Stimulated activated CD8-positive, alpha-beta memory T cell treated with anti-CD3 and anti-CD28 coated beads, Interleukin-4, amount 100 ng/mL, for 48 hours (primary cell): Measurements from ENCODE around the gene BTG1.

ENCODE experiments used
- DNase-seq: peaks from one replicate; pipeline ENCODE4 v3.0.0-alpha.2; 2020

Gene BTG1

DNA sequence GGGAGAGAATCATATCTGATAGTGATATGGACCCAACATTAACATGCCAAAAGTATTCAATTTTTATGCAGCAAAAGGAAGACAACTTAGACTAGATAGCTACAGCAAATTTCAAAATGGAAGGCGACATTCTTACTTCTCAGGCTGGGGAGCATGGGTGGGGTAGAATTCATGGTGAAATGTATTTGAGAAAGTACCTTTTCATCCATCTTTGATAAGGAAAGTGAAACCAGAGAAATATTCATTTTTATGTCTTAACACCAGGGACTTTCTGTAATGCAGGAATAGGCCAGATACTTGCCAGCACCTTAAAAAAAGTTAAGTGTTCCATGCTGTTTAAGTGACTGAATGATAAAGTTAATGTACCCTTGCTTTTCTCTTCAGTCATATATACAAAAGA is 13.4 kb downstream of the BTG1 start:
- no peak for DNase-seq

DNA sequence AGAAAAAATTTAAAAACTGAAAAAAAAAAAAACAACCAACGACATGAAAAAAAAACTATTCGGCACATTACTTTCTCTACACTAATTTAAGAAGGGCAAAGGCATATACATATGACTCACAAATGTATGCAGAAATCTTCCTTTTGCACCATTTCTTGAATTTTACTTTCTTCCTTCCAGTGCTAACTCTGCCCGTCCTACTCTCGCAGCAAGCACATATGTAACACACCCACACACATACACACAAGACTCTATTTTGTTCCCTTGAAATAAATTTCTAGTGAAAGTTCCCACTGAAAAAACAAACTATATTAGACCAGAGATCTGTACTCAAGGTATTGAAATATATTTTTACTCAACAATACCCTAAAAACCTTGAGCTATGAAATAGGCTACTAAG is 14.6 kb downstream of the BTG1 start:
- no peak for DNase-seq

DNA sequence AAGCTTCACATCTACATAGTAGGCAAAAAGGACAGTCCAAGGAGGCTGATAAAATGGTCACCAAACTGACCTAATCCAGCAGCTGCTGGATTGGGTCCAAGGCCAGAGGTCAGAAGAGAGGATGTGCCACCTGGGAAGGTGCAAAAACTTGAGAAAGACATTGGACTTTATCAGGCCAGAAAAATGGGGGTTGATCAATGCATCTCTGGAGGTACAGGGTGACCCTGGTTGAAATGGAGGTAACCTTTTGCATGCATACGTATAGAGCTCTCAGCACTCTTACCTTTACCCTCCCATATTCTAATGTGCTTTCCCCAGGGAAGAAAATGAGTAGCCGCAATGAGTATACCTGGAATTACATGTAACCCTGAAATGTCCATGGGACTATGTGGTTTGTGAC is 16.0 kb downstream of the BTG1 start:
- no peak for DNase-seq

DNA sequence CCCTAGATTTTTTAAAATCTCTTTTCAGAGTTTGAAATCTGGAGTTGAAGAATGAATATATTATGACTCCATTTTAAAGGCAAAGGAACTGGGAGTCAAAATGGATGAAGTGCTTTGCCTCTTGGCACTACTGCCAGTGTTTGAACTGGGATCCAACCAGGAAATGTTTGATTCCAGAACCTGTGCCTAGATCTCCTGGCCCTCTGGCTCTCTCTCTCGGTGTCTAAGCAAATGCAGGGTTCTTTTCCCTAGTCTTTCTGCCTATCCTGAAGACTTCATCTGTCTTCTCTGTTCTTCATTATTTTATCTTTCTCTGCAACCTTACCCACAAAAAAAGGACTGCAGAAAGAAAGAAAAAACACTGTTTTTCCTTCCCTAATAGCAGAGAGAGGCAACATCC is 17.0 kb downstream of the BTG1 start:
- no peak for DNase-seq

DNA sequence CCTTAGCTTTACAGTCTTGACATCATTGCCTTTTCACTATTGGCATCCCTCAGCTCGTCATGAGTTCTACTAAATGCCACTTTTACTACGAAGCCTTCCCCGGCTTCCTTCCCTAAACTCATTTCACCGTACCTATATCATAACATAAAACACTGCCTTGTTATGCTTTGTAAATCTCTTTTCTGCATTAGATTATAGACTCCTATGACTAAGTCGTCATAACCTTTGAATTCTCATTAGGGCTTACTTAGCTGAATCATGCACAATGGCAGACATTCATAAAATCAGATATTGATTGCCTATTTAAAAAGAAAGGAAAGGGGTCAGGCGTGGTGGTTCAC is 21.0 kb downstream of the BTG1 start:
- no peak for DNase-seq

DNA sequence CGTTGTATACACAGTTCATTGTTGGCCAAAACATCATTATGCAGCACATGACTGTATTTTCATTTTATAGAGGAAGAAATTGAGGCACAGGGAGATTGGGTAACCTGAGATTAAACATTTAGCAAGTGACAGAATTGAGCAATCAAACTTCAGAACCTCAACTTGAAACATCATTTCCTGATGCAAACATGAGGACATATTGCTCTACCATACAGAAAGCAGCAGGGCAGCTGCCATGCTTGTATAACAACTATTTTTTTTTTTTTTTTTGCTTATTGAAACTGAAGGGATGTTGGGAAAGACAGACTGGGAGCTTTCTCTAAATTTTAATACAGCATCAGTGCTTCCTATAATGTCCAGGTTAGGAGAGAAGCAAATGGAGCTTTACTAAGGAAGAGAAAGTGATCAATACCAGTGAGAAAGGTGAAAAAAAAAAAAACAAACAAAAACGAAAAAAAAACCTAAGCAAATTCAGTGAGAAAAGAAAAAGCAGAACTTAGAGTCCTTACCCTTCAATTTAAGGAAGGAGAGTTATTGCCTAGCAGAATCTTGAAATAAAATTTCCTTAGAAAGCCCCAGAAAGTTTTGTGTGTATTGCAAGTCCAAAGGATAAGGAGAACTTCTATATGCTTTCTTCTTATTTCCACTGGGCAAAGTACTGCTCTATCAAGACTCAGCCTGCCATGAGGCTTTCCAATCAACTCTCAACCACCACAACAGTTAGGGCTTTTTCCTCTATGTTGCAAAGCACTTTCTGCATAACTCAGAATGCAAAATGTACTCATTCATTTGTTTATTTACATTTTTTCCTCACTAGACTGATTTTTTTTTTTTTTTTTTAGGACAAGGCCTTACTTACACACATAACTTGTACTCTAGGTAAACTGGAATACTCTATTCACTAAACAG is 21.6 kb downstream of the BTG1 start:
- DNase-seq = no peak

DNA sequence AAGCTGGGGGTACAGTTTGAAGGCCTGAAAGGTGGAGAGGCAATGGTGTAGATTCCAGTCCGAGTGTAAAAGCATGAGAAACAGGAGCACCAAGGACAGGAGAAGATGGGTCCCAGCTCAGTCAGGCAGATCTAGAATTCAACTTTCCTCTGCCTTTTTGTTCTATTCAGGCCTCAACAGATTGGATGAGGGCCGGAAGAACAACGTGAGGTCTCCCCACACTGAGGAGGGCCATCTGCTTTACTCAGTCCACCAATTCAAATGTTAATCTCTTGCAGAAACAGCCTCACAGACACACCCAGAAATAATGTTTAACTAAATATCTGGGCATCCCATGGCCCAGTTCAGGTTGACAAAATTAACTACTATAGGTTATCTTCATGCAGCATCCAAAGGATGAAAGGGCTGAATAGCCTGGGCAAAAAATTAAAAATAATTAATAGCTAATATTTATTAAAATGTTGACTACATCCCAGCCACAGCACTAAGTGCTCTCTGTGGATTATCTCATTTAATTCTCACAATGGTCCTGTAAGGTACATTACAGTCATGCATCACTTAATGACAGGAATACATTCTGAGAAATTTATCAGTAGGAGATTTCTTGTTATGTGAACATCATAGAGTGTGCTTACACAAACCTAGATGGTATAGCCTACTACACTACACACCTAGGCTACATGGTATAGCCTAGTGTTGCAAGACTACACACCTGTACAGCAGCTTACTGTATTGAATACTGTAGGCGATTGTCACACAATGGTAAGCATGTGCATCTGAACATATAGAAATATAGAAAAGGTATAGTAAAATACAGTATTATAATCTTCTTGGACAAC is 22.5 kb downstream of the BTG1 start:
- no peak for DNase-seq

DNA sequence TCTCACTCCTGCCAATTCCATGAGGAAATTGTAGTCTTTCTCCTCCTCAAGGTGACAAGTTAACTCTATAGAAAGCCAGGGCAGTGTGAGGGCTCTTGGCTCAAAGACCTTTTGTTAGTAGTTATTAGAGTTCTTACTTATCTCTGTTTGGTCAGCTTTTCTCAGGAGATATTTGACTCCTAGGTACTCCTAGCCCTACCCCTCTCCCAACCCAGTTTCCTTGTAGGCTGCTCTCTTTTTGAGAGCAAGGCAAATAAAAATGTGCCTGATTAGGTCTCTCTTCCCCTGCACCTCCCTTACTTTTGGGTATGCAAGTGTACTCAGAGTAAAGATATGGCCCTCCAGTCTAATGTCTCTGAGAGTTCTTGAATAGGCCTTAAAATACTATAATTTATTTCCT is 23.8 kb downstream of the BTG1 start:
- no peak for DNase-seq

DNA sequence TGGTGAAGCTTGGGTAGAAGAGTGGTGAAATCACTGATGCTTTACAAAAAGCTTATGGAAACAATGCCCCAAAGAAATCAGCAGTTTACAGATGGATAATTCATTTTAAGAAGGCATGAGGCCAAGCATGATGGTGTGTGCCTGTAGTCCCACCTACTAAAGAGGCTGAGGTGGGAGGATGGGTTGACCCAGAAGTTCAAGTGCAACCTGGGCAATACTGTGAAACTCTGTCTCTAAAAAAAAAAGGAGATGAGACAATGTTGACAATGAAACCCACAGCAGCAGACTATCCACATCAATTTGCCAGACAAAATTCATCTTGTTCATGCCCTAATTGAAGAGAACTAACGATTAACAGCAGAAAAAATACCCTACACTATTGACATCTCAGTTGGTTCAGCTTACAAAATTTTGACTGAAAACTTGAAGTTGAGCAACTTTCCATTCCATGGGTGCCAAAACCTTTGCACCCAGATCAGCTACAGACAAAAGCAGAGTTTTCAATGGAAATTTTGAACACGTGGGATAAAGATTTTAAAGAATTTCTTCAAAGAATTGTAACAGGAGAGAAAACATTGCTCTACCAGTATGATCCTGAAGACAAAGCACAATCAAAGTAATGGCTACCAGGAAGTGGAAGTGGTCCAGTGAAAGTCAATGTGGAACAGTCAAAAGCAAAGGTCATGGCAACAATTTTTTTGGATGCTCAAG is 26.7 kb downstream of the BTG1 start:
- DNase-seq = no peak

DNA sequence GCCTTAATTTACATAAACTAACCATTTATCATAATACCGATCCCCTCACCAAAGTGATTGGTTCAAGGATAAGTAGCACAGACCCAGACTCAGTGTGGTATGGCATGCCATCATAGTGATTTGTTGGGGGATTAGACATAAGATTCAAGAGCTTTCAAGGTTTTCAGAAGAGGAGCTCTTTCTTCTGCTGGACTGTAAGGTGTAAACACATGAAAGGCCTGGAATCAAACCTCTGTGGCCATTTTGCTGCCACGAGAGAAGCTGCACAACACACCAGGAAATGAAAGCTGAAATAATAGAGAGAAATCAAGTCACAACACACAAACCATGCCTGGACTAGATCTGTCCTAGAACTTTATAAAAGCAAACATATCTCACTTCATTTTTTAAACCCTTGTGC is 30.8 kb downstream of the BTG1 start:
- DNase-seq = no peak

DNA sequence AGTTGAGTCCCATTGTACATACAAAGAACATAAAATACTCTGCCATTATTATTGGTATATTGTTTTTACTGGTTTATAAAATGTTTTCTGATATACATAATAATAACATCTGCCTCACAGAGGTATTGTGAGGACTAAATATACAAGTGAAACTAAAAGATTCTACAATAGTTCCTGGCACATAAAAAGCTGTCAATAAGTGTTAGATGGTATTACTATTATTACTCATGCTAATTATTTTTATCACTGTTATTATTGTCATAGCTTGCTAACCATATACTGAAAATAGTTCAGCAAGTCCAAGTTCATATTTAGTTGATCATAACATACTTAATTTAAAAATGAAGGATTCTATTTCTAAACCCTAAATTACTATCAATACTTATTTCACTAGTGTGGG is 34.4 kb downstream of the BTG1 start:
- no peak for DNase-seq

DNA sequence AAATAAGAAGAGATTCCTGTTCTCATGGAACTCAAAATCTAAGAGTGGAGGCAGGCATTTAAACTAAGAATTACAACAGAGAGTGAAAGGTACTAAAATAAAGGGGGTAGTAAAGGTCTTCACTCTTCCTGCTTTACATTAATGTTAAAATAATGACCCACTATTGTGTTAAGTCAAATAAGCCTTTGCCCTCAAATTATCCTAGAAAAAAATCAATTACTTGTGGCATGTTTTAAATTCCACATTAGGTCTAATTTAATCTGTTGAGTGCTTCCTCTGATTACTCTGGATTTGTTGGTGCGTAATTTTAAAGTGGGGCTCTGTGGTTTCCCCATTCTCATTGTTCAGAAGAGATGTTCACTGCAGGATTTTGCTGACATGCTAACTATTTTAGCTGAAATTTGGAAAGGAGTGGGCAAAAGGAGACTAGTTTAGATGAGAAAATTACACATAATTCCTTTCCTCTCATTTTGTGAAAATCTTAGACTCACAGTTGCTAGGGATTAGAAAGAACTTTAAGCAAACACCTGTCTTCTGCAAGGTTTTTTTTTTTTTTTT is 35.5 kb downstream of the BTG1 start:
- DNase-seq = no peak

DNA sequence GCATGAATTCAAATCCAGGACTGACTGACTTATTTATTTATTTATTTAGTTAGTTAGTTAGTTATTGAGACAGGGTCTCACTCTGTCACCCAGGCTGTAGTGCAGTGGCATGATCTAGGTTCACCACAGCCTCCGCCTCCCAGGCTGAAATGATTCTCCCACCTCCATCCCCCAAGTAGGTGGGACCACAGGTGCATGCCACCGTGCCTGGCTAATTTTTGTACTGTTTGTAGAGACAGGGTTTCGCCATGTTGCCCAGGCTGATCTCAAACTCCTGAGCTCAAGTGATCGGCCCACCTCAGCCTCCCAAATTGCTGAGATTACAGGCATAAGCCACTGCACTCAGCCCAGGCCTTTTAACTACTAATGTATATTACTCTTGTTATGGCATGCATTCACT is 36.0 kb downstream of the BTG1 start:
- no peak for DNase-seq

DNA sequence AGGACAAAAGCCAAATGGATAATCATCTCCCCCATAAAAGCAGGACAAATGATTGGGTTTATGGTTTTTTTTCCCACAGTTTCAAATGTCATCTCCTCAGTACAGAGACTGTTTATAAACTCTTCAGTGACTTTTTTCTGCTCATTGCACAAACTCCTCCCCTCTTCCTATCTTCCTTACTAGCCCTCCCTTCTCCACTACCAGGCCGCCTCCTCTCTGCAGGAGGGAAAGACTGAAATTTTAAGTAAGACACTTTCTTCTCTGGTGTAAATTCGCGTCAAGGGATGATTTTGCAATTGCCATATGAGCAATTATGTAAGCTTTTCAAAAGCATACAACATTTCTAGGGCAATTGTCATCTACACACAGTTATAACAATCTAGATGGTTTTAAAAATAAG is 37.0 kb downstream of the BTG1 start:
- no peak for DNase-seq

DNA sequence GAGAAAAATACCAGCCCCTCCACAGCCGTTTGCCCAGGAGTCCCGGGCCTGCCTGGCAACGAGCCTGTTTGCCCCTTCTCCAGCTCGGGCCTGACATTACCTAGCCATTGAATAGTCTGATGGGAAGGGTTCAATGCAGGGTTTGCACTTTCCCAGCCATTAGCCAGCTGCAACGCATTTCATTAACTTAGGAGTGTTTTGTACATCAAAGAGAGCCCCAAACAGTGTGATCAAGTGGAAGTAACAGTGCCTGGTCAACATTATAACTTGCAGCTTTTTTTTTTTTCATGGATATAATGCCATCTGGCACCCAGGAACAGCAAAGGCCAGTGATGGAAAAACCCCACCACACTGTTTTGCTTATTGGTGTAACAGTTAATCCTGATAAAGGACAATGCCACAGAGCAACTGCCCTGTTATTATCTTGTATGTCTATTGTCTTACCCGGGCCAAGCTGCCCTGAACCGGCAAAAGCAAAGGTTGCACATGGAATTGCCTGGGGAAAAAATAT is 38.0 kb downstream of the BTG1 start:
- DNase-seq = no peak

DNA sequence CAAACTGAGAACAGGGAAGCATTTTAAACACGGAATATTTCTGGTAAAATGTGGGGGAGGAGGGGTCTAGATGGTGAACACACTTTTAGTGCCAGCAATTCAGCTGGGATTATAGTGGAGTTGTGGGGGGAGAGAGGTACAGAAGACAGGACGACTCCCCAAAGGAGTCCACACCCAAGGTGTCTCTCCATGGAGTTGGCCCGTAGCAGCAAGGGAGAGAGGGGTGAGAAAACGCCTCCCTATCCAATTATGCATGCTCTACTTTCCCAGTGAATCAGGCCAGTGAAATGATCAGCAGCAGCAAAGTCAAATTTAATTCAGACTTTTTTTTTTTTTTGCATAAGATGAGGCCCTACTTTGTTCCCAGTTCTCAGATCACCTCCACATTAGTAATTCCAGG is 38.6 kb downstream of the BTG1 start:
- no peak for DNase-seq

DNA sequence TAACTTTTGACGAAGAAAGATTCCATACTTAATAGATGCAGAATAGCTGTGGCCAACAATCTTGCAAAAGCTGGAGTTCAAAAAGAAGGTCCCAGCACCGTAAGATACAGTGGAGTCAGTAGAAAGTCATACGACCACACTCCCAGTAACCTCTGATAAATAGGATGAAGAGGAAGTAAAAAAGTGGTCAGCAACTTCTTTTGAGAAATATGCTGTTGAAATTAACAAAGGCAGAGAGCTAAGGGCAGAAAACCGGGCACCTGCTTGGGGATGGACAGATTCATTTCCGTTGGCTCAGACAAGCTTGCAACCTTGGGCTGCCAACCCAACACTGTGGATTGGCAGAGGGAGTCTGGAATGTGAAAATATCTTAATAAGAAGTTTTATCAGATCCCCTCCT is 40.0 kb downstream of the BTG1 start:
- DNase-seq = no peak

DNA sequence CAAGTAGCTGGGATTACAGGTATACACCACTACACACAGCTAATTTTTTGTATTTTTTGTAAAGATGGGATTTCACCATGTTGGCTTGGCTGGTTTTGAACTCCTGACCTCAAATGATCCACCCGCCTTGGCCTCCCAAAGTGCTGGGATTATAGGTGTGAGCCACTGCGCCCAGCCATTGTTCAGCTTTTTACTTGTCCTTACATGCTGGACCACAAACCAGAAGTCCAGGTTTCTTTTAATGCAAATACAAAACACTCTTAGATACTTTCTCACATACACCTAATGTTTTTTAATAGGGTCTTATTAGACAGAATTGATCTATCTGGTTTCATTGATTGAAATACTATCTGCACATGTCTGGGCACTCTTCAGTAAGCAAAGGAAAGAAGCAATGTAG is 40.5 kb downstream of the BTG1 start:
- DNase-seq = no peak

DNA sequence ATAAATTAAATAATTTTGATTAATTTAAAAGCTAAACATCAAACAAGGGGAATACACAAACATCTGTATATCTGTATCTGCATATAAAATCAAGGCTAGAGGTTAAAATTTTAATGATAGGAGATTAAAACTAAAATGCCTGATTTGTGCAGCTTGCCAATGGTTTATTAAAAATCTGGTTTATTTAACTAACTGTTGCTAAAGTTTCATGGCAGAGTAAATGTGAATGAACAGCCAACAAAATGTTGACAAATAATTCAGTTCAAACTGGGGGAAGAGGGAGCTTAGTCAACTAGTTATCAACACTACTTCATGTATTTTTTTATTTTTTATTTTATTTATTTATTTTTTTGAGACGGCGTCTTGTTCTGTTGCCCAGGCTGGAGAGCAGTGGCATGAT is 43.0 kb downstream of the BTG1 start:
- no peak for DNase-seq

DNA sequence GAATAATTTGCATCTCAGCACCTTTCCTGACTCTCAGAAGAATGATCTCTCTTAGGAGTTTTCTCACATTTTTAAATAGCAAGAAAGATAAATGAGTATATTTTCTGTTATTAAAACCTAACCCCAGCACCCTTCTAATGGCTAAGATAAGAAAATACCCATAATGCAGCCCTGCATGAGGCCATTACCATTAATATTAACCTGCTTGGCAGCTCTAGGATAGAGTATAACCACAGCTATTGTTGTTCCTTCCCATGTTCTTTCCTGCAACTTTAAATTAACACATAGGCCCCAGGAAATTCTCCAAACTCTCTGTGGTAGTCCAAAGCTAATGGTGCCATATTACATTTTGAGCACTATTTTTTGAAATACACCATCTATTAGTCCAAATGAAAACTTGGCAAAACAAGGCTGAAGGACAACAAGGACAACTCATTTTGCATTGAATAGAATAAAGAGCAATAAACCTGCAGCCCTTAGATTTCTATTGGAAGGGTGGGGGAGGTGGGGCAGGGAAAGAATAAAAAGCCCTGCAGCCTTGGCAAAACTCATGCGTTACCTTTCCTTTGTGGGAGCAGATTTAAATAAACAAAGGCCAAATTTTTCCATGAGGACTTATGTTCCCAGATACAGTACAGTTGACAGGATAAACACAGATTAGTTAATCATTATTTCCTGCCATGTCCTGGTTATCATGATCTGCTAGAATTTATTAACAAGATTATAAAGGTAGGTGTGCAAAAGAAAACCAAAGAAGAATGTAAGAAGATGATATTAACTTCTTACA is 46.9 kb downstream of the BTG1 start:
- no peak for DNase-seq

DNA sequence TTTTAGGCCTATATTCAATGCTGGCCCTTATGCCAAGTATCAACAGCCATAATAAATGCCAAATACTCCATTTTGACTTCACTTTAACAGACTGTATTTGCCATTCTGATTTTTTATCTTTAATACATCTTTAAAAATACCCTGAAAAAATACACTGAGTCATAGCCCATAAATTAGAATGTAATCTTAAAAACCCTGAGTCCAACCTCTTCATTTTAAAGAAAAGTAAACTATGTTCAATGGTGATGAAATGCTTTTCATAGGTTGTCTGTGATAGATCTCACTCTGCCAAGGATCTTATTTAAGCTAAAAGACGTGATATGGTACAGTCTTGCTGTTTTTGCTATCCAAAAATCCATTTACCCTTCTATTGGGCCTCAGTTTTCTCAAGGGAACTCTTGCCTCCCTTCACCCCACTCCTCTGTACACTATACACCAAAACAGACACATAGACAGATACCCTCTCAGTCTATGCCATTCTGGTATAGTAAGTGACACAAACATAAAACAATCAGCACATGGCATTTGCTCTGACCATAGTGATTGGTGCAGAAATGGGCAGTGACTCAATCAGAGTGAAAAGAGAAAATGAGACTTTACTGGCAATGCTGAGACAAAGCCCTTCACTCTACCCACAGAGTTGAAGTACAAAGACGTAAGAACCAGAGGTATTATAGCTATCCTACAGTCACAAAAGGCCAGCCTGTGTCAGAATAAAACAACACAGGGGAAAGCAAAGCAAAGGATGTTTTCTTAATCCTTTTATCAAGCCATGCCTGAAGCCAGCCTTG is 49.1 kb downstream of the BTG1 start:
- no peak for DNase-seq

DNA sequence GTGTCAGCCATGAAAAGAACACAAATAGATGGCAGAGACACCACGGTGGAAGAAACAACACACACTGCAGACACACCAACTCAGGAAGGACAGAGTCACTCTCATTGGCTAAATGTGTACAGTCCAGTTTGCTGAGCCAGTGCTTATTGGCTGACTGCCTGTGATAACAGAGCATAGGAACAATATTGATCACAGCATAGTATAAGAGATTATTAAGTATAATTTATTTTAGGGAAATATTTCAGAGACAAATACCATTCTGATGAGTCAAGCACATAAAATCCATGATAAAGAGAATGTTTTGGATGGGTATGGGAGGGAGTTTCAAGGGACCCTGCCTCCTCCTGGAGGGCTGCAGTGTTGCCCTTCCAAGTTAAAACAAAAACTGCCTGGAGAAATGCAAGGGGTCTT is 50.9 kb downstream of the BTG1 start:
- DNase-seq = no peak
